Body of pancreas (tissue), 4 donors: Measurements from ENCODE around the gene LRP8. TPM values are rescaled to one million over a fixed set of nuclear protein-coding genes. Genes with fewer than 3 reads are reported as not detected.

Experiments
- ATAC-seq: fragments of 150-250 bp; one replicate; pipeline ENCODE4 v1.9.1; 2016
- DNase-seq, 4 donors: peaks; one replicate each; pipeline ENCODE4 v3.0.0-alpha.2; 2019
- H3K27ac ChIP-seq, 4 donors: fragments of 200-600 bp; sonication (generic); 1 replicate in 3 of 4; 2 replicates in 1 of 4; pipeline versions ENCODE4 v1.5.1 to v1.6.1; 2016 to 2019; ENCODE audit warnings: mild to moderate bottlenecking in 1 of 4, mixed read lengths in 1 of 4, moderate library complexity in 1 of 4
- H3K27me3 ChIP-seq, 2 donors: fragments of 200-600 bp; sonication (generic); one replicate each; pipeline ENCODE4 v1.6.0; 2016; ENCODE audit warnings: mild to moderate bottlenecking in 1 of 2
- H3K36me3 ChIP-seq, 2 donors: fragments of 200-600 bp; sonication (generic); replicated peaks in 1 of 2; 2 replicates each; pipeline ENCODE4 v1.5.1; 2016; ENCODE audit warnings: low read depth in 2 of 2; ENCODE audit not compliant: insufficient read depth in 1 of 2
- H3K4me1 ChIP-seq: fragments of 200-600 bp; sonication (generic); one replicate; pipeline ENCODE4 v1.6.0; 2016
- H3K4me3 ChIP-seq, 2 donors: fragments of 200-600 bp; sonication (generic); 1 replicate in 1 of 2; 2 replicates in 1 of 2; pipeline ENCODE4 v1.5.1; 2016 to 2019
- H3K9me3 ChIP-seq, 3 donors: fragments of 200-600 bp; sonication (generic); 1 replicate in 2 of 3; 2 replicates in 1 of 3; pipeline ENCODE4 v1.5.1; 2016
- POLR2A ChIP-seq, 3 donors: fragments of 450-650 bp; IDR thresholded peaks; one replicate each; pipeline ENCODE4 v1.6.1; 2016; ENCODE audit warnings: antibody characterized with exemption in 3 of 3, mild to moderate bottlenecking in 2 of 3
- WGBS, 2 donors: methylation state at CpG; one replicate each; pipeline ENCODE4 v1.1.5; 2017; 5-methylcytosine and 5-hydroxymethylcytosine counted together
- intact Hi-C: fragments of 100-400 bp; cut with DNase I; formaldehyde crosslinking; loops from one replicate; pipeline ENCODE4 v1.15.1; 2023
- total RNA-seq, 2 donors: library from RNA; depleted of rRNA; stranded (reverse); fragments of >200 nt; gene quantifications; one replicate each; pipeline ENCODE4 v1.1.0, GENCODE V29; 2016
- TF ChIP-seq, protein P1 (sequence below), 7 experiments: fragments of 450-650 bp in 4 of 7; fragments of 200-600 bp in 3 of 7; sonication (generic) in 3 of 7; IDR thresholded peaks; one replicate each; pipeline ENCODE4 v1.5.1; 2016 to 2019; ENCODE audit warnings: antibody characterized with exemption in 7 of 7

Gene LRP8
- total RNA-seq, 2 donors from 2014 or later, result 1.3 to 4.2 TPM

DNA sequence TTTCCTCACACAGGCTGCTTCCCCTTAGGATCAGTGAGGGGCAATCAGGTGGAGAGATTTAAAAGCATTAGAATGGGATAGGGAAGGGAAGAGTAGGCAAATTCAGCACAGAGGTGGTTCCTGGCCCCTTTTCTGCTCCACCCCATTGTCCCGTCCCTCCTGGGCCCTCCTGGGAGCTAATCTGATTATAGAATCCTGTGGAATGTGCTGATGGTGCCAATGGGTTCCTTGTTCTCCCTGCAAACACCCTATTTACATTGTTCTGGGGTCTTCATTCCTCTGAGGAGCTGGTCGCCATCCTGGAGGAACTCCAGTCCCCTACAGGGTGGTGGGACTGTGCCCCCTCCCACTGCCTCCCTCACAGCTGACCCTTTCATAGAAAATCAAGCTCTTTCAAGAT lies 34.4 kb upstream of the LRP8 start:
- Histone ChIP-seq H3K27me3 (no peaks in the 10 kb centered on the region), H3K4me1 (no peaks in the 10 kb centered on the region), H3K36me3 (no peaks in the 10 kb centered on the region), H3K4me3 (no peak overlapping the region), H3K9me3 (no peaks in the 10 kb centered on the region), H3K27ac (no peak overlapping the region)
- WGBS, 2 donors, result 63 to 74% methylated on average over 2 of the region's 2 CpGs
- no peak for TF ChIP-seq POLR2A (IDR thresholded peaks at IDR 0.05)
- TF ChIP-seq, protein P1, sequence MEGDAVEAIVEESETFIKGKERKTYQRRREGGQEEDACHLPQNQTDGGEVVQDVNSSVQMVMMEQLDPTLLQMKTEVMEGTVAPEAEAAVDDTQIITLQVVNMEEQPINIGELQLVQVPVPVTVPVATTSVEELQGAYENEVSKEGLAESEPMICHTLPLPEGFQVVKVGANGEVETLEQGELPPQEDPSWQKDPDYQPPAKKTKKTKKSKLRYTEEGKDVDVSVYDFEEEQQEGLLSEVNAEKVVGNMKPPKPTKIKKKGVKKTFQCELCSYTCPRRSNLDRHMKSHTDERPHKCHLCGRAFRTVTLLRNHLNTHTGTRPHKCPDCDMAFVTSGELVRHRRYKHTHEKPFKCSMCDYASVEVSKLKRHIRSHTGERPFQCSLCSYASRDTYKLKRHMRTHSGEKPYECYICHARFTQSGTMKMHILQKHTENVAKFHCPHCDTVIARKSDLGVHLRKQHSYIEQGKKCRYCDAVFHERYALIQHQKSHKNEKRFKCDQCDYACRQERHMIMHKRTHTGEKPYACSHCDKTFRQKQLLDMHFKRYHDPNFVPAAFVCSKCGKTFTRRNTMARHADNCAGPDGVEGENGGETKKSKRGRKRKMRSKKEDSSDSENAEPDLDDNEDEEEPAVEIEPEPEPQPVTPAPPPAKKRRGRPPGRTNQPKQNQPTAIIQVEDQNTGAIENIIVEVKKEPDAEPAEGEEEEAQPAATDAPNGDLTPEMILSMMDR (IDR thresholded peaks at IDR 0.05), result no peak
- peak in 2 of 4 donors; percentile 0 to 2 for DNase-seq
- intact Hi-C loops, result no loop called here
- no peak for ATAC-seq

DNA sequence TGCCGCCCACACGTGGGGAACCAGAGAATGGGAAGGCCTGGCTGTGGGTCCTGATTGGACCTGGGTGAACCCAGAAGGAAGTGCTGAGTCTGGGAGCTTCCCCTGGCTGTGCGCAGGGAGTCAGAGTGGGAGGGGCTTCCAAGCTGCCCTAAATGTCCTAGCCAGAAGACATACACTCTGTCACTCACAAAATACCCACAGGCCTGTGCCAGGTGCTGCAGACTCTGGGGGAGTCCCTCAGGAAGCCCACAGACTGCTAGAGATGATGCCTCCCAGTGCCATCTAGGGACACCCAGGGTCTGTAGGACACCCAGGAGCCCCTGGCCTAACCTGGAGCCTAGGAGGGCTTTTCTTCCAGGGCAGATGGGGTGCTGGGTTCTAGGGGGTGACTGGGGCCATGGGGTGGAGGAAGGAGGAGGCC lies 33.7 kb upstream of the LRP8 start:
- Histone ChIP-seq H3K36me3 (no peaks in the 10 kb centered on the region), H3K4me1 (no peaks in the 10 kb centered on the region), H3K4me3 (no peak overlapping the region), H3K9me3 (no peaks in the 10 kb centered on the region), H3K27ac (no peak overlapping the region), H3K27me3 (no peaks in the 10 kb centered on the region)
- TF ChIP-seq, protein P1 (IDR thresholded peaks at IDR 0.05), result no peak
- no peak for TF ChIP-seq POLR2A (IDR thresholded peaks at IDR 0.05)
- WGBS, 2 donors, result 82 to 83% methylated on average over 2 to 3 of the region's 3 CpGs
- DNase-seq (peak in 1 of 4 donors; percentile 9), ATAC-seq (no peak)
- intact Hi-C loops, result no loop called here

DNA sequence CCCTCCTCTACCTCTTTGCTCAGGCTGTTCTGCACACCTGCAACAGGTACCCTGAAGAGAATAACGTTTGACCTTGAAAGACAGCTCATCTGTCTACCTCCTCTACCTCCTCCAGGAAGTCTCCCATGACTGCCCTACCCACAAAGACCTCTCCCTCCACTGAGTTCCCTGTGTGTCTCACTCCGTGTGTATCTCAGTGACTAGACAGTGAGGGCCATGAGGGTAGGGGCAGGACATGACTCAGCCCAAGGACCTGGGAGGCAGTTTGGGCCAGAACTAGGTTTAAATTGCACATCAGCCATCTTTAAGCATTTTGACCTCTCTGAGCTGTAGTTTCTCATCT lies 32.0 kb upstream of the LRP8 start:
- H3K27me3 ChIP-seq, result no peaks in the 10 kb centered on the region
- H3K27ac ChIP-seq, result no peak overlapping the region
- TF ChIP-seq, protein P1 (IDR thresholded peaks at IDR 0.05), result no peak
- no peak for TF ChIP-seq POLR2A (IDR thresholded peaks at IDR 0.05)
- H3K4me3 ChIP-seq, result no peak overlapping the region
- ATAC-seq, result no peak
- WGBS, 2 donors, result 31 to 36% methylated on average over 2 of the region's 2 CpGs
- no peak for DNase-seq
- intact Hi-C loops, result no loop called here
- no peaks in the 10 kb centered on the region for H3K36me3 ChIP-seq
- H3K4me1 ChIP-seq, result no peaks in the 10 kb centered on the region
- H3K9me3 ChIP-seq, result no peaks in the 10 kb centered on the region

DNA sequence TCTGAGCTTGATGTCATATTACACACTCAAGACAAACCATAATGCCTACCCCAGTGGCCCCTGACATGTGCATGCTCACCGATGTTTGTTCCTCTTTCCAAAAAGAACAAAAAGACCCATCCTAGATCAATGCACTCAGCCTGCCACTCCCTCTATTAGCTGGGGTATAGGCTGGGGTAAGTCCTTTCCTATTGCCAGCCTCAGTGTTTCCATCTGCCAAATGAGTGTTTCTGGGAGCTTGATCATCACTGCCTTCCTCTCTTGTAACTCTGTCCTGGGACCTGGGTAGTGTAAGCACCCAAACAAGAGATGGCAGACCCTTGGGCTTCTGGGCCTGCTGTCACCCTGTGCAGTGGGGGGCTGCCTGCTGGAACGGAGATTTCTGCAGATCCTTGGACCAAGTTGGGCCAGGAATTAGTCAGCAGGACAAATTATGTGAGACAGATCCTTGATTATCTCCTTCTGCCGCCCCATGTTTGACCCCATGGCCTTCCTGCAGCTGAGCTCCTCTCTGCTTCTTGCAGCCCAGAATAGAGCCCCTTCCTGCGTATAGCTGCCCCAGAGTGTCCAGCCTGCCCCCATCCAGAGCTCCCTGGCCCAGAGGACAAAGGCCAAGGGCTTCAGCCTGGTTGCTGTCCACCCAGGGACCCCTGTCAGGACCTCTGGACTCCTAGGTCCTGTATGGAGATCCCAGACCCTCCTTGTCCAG lies 31.5 kb upstream of the LRP8 start:
- peak in 1 of 4 donors; percentile 5 for DNase-seq
- H3K36me3 ChIP-seq, result no peaks in the 10 kb centered on the region

More for the DNA sequence above, 31.5 kb upstream of the LRP8 start:
- TF ChIP-seq, protein P1 (IDR thresholded peaks at IDR 0.05), result no peak
- TF ChIP-seq POLR2A (IDR thresholded peaks at IDR 0.05), result no peak
- Histone ChIP-seq H3K27ac (no peak overlapping the region), H3K4me1 (no peaks in the 10 kb centered on the region), H3K9me3 (no peaks in the 10 kb centered on the region), H3K4me3 (no peak overlapping the region), H3K27me3 (no peaks in the 10 kb centered on the region)
- 64 to 81% methylated on average over 3 to 4 of the region's 4 CpGs for WGBS, 2 donors
- intact Hi-C loops, result no loop called here
- no peak for ATAC-seq
